ENCODE measurements around the gene DTX4. TPM values are rescaled to one million over a fixed set of nuclear protein-coding genes. Genes with fewer than 3 reads are reported as not detected.

Gene DTX4
- total and polyA plus RNA-seq, 2 of the 4 experiments (the other 2 are of a cell fraction), result 2.7 to 3.0 TPM

DNA sequence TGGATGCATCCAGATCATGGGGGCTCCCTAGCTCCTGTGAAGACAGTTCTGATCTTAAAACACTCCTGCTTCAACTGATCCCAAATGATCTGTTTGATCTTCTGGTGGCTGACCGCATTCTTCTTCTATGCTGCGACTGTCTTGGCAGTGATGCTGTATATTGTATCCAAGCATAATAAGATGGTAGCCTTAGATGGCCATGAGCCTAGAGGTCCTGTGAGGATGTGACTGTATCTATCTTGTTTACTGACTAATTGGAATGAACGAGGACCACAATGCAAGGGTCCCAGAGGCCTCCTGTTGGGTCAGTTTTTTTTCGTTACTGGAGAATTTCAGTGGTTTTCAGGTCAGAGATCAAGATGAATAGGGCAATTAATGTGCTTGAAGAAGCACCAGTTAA is 47.9 kb downstream of the DTX4 start:
- no peaks in the 10 kb centered on the region for H3K27me3 ChIP-seq (ENCODE audit: control insufficient read depth, insufficient read depth, low read length)
- no peak overlapping the region for H3K23ac ChIP-seq (ENCODE audit: low read depth, low read length)
- peak overlapping the region in 1 of 2 experiments; percentile 19; a peak in 1 of 4 replicates for H4K8ac ChIP-seq (ENCODE audit: low read depth in 2 of 2, low read length in 2 of 2)
- intact Hi-C loops (cut with micrococcal nuclease), result loop anchor here (5.0 kb wide), 2 partner anchors 48 to 62 kb away; partner anchors contain the start of gene DTX4
- H4K5ac ChIP-seq (ENCODE audit: low read depth, low read length), result no peak overlapping the region
- no peak overlapping the region for H3K4me2 ChIP-seq (ENCODE audit: low read depth, low read length)
- no peak overlapping the region for H2AFZ ChIP-seq (replicated peaks; ENCODE audit: low read length, poor library complexity)
- CTCF ChIA-PET, result interaction anchor here (0.6 to 1.3 kb wide), 4 partner anchors 14 to 375 kb away, joined by 3 to 4 read pairs (median 3); partner anchors contain the start of genes DTX4 and GLYATL2
- no peak overlapping the region for H2AK9ac ChIP-seq (replicated peaks; ENCODE audit: low read depth, low read length, poor library complexity)
- TF ChIP-seq, protein P1, sequence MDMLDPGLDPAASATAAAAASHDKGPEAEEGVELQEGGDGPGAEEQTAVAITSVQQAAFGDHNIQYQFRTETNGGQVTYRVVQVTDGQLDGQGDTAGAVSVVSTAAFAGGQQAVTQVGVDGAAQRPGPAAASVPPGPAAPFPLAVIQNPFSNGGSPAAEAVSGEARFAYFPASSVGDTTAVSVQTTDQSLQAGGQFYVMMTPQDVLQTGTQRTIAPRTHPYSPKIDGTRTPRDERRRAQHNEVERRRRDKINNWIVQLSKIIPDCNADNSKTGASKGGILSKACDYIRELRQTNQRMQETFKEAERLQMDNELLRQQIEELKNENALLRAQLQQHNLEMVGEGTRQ (IDR thresholded peaks at IDR 0.05; ENCODE audit: low read depth, low read length), result no peak
- TF ChIP-seq CHD1 (IDR thresholded peaks at IDR 0.05; ENCODE audit: low read depth, low read length) (no peak), CEBPB (IDR thresholded peaks at IDR 0.05; ENCODE audit: low read depth, low read length) (no peak), FOS (IDR thresholded peaks at IDR 0.05; ENCODE audit: low read depth, low read length) (no peak), SMC3 (IDR thresholded peaks at IDR 0.05; ENCODE audit: low read depth, low read length) (no peak), RCOR1 (IDR thresholded peaks at IDR 0.05; ENCODE audit: insufficient replicate concordance, low read length) (no peak), MAZ (IDR thresholded peaks at IDR 0.05; ENCODE audit: borderline replicate concordance, low read depth, low read length) (no peak), MAFK (IDR thresholded peaks at IDR 0.05; ENCODE audit: low read depth, low read length) (no peak), RFX5 (IDR thresholded peaks at IDR 0.05; ENCODE audit: low read depth, low read length) (no peak), MXI1 (IDR thresholded peaks at IDR 0.05; ENCODE audit: borderline replicate concordance, low read depth, low read length) (no peak), RAD21 (IDR thresholded peaks at IDR 0.05; ENCODE audit: low read length) (no peak), NFE2L2 (IDR thresholded peaks at IDR 0.05; ENCODE audit: low read depth, low read length) (no peak), BHLHE40 (IDR thresholded peaks at IDR 0.05; ENCODE audit: low read depth, low read length) (no peak), POLR2A (IDR thresholded peaks at IDR 0.05; ENCODE audit: low read depth, low read length) (no peak)
- TF ChIP-seq, protein P2, sequence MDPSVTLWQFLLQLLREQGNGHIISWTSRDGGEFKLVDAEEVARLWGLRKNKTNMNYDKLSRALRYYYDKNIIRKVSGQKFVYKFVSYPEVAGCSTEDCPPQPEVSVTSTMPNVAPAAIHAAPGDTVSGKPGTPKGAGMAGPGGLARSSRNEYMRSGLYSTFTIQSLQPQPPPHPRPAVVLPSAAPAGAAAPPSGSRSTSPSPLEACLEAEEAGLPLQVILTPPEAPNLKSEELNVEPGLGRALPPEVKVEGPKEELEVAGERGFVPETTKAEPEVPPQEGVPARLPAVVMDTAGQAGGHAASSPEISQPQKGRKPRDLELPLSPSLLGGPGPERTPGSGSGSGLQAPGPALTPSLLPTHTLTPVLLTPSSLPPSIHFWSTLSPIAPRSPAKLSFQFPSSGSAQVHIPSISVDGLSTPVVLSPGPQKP (IDR thresholded peaks at IDR 0.05; ENCODE audit: borderline replicate concordance, low read depth, low read length), result no peak
- TF ChIP-seq, protein P3, sequence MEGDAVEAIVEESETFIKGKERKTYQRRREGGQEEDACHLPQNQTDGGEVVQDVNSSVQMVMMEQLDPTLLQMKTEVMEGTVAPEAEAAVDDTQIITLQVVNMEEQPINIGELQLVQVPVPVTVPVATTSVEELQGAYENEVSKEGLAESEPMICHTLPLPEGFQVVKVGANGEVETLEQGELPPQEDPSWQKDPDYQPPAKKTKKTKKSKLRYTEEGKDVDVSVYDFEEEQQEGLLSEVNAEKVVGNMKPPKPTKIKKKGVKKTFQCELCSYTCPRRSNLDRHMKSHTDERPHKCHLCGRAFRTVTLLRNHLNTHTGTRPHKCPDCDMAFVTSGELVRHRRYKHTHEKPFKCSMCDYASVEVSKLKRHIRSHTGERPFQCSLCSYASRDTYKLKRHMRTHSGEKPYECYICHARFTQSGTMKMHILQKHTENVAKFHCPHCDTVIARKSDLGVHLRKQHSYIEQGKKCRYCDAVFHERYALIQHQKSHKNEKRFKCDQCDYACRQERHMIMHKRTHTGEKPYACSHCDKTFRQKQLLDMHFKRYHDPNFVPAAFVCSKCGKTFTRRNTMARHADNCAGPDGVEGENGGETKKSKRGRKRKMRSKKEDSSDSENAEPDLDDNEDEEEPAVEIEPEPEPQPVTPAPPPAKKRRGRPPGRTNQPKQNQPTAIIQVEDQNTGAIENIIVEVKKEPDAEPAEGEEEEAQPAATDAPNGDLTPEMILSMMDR (conservative IDR thresholded peaks at IDR 0.05; ENCODE audit: low read depth, low read length), result no peak
- no CpG with 5 or more reads among the region's 4 CpGs for WGBS, 2 experiments (ENCODE audit: extremely low coverage in 2 of 2, insufficient read length in 1 of 2)
- no peaks in the 10 kb centered on the region for H3K36me3 ChIP-seq (ENCODE audit: control insufficient read depth, insufficient read depth, low read length)
- peak overlapping the region; percentile 91 for H2BK120ac ChIP-seq (ENCODE audit: low read depth, low read length)
- H2BK15ac ChIP-seq (ENCODE audit: low read depth, low read length), result peak overlapping the region; percentile 93; the same call in 2 of the 3 replicates
- no peak overlapping the region for H3K56ac ChIP-seq (ENCODE audit: extremely low read depth, insufficient read depth, low read length)
- no peak overlapping the region for H3K9ac ChIP-seq (ENCODE audit: low read depth, low read length)
- peak overlapping the region; percentile 3; the same call in 1 of the 2 replicates for H3K14ac ChIP-seq (replicated peaks; ENCODE audit: low read depth, low read length)
- no peaks in the 10 kb centered on the region for H4K20me1 ChIP-seq (ENCODE audit: insufficient read depth, low read length)
- POLR2A ChIA-PET (ENCODE audit: unreplicated experiment), result no interaction called here
- peaks cover 17% of the 10 kb centered on the region for H3K9me1 ChIP-seq (ENCODE audit: insufficient read depth, low read length)
- in situ Hi-C loops (cut with MboI; ENCODE audit: low sequenced_read_pairs), result no loop called here
- no peak overlapping the region for H3K4me3 ChIP-seq (ENCODE audit: insufficient read depth, low read depth, low read length)
- no TSS peak for BruUV-seq (replicated peaks)
- no peaks in the 10 kb centered on the region for H3K9me3 ChIP-seq (ENCODE audit: control insufficient read depth, insufficient read depth, low read length)
- no peaks in the 10 kb centered on the region for H3K79me1 ChIP-seq (ENCODE audit: low read depth in 1 of 2, low read length in 2 of 2)
- H3K4me1 ChIP-seq (ENCODE audit: control insufficient read depth, insufficient read depth, low read length), result peaks cover 29% of the 10 kb centered on the region
- peak overlapping the region; percentile 46; the same call in 1 of the 2 replicates for H4K91ac ChIP-seq (ENCODE audit: insufficient read depth, low read depth, low read length)
- dilution Hi-C loops (cut with HindIII; ENCODE audit: low sequenced_read_pairs, unreplicated experiment), result no loop called here
- no peak overlapping the region for H2BK5ac ChIP-seq (ENCODE audit: low read depth, low read length, poor library complexity, severe bottlenecking)
- H2BK20ac ChIP-seq (ENCODE audit: low read depth, low read length), result peak overlapping the region; percentile 18
- DNase-seq, result no peak
- no peak overlapping the region for H3K27ac ChIP-seq (ENCODE audit: insufficient read depth, low read length)
- H3K4ac ChIP-seq (ENCODE audit: low read depth, low read length), result peak overlapping the region; percentile 7; the same call in 1 of the 2 replicates
- ATAC-seq (ENCODE audit: low read depth), result no peak
- H2AK5ac ChIP-seq (ENCODE audit: low read depth, low read length), result peak overlapping the region; percentile 3
- peak overlapping the region; percentile 50; the same call in 1 of the 2 replicates for H3K18ac ChIP-seq (ENCODE audit: low read depth, low read length)
